Smooth muscle cell (in vitro differentiated cells): Measurements from ENCODE around the gene IGSF21. TPM values are rescaled to one million over a fixed set of nuclear protein-coding genes. Genes with fewer than 3 reads are reported as not detected.

Source experiments
- DNase-seq: peaks from one replicate; lab custom pipeline; 2025; ENCODE audit not compliant: unreplicated experiment; lab: John Stamatoyannopoulos, UW
- H2AFZ ChIP-seq: fragments of 200-600 bp; sonication (generic); 2 replicates; pipeline ENCODE4 v1.6.0; 2016; ENCODE audit warnings: antibody characterized with exemption, low read depth, mild to moderate bottlenecking
- H3F3A ChIP-seq: fragments of 200-600 bp; sonication (generic); 2 replicates; pipeline ENCODE4 v1.6.0; 2017; ENCODE audit warnings: antibody characterized with exemption, low read depth
- H3K27ac ChIP-seq: fragments of 200-600 bp; sonication (generic); 2 replicates; pipeline ENCODE4 v1.5.1; 2016; ENCODE audit warnings: low read depth, mild to moderate bottlenecking
- H3K27me3 ChIP-seq: fragments of 200-600 bp; sonication (generic); 2 replicates; pipeline ENCODE4 v1.6.1; 2016; ENCODE audit warnings: low read depth, mild to moderate bottlenecking
- H3K36me3 ChIP-seq: fragments of 200-600 bp; sonication (generic); 2 replicates; pipeline ENCODE4 v1.5.1; 2016; ENCODE audit warnings: low read depth
- H3K4me1 ChIP-seq: fragments of 200-600 bp; sonication (generic); 2 replicates; pipeline ENCODE4 v1.5.1; 2016; ENCODE audit warnings: low read depth
- H3K4me2 ChIP-seq: fragments of 200-600 bp; sonication (generic); 2 replicates; pipeline ENCODE4 v1.6.0; 2016; ENCODE audit warnings: mild to moderate bottlenecking
- H3K4me3 ChIP-seq: fragments of 200-600 bp; sonication (generic); 2 replicates; pipeline ENCODE4 v1.5.1; 2016; ENCODE audit warnings: mild to moderate bottlenecking
- H3K79me2 ChIP-seq: fragments of 200-600 bp; sonication (generic); 2 replicates; pipeline ENCODE4 v1.6.0; 2016; ENCODE audit warnings: low read depth, mild to moderate bottlenecking
- H3K9ac ChIP-seq: fragments of 200-600 bp; sonication (generic); 2 replicates; pipeline ENCODE4 v1.6.0; 2016; ENCODE audit warnings: low read depth
- H3K9me3 ChIP-seq: fragments of 200-600 bp; sonication (generic); replicated peaks from 2 replicates; pipeline ENCODE4 v1.5.1; 2016; ENCODE audit warnings: low read depth
- H4K20me1 ChIP-seq: fragments of 200-600 bp; sonication (generic); 2 replicates; pipeline ENCODE4 v1.6.0; 2016; ENCODE audit warnings: low read depth
- CTCF ChIP-seq: fragments of 200-600 bp; sonication (generic); IDR thresholded peaks from 2 replicates; pipeline ENCODE4 v1.5.1; 2017; ENCODE audit warnings: borderline replicate concordance, mild to moderate bottlenecking, antibody characterized with exemption; ENCODE audit not compliant: insufficient read depth, poor library complexity, severe bottlenecking
- WGBS: methylation state at CpG from one replicate; pipeline ENCODE4 v1.1.7; 2016; ENCODE audit warnings: low lambda C conversion rate; 5-methylcytosine and 5-hydroxymethylcytosine counted together
- polyA plus RNA-seq: library from polyadenylated mRNA; unstranded; fragments of >200 nt; fragmentation: Nextera tagmentation; extraction: Ambion mirVana; gene quantifications from 2 replicates; pipeline ENCODE4 v1.2.1, GENCODE V29; 2016
- total RNA-seq: library from RNA; depleted of rRNA; stranded (reverse); fragments of >200 nt; gene quantifications from 2 replicates; pipeline ENCODE4 v1.2.3, GENCODE V29; 2014

The IGSF21 gene
- total and polyA plus RNA-seq, 2 experiments from 2014 or later, result not detected

DNA sequence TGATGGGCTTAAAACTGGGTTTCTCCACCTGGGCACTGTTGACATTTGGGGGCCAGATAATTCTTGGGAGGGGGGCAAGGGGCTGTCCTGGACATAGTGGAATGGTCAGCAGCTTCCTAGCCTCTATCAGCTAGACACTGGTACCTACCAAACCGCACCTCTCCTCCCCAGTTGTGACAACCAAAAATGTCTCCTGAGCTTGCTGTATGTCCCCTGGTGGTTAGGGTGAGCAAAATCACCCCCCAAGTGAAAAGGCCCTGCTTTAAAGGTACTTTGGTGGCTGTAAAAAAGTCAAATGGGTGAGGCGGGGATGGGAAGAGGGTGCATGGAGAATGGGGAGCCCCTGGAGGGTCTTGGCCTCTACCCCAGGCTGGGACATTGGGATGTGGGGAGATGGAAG lies 182.0 kb downstream of the IGSF21 start:
- H4K20me1 ChIP-seq, result no peaks in the 10 kb centered on the region
- no peaks in the 10 kb centered on the region for H3K79me2 ChIP-seq
- 93% methylated on average over 2 of the region's 2 CpGs for WGBS
- no peak for TF ChIP-seq CTCF
- H3K27me3 ChIP-seq, result peaks cover 29% of the 10 kb centered on the region
- H3K27ac ChIP-seq, result no peak overlapping the region
- H3F3A ChIP-seq, result no peaks in the 10 kb centered on the region
- H3K36me3 ChIP-seq, result no peaks in the 10 kb centered on the region
- peaks cover 16% of the 10 kb centered on the region for H3K4me1 ChIP-seq
- no peak overlapping the region for H3K9ac ChIP-seq
- no peaks in the 10 kb centered on the region for H3K9me3 ChIP-seq
- no peak for DNase-seq
- no peak overlapping the region for H3K4me3 ChIP-seq
- H2AFZ ChIP-seq, result no peak overlapping the region
- no peak overlapping the region for H3K4me2 ChIP-seq

GRCh38 chr1:18290740-18291412 lies 183.3 kb downstream of the IGSF21 start:
- Histone ChIP-seq H3K9ac (no peak overlapping the region), H3K79me2 (no peaks in the 10 kb centered on the region), H4K20me1 (no peaks in the 10 kb centered on the region), H2AFZ (no peak overlapping the region), H3K4me1 (peaks cover 8% of the 10 kb centered on the region), H3K27me3 (peaks cover 35% of the 10 kb centered on the region), H3K9me3 (no peaks in the 10 kb centered on the region), H3K36me3 (no peaks in the 10 kb centered on the region), H3K4me2 (no peak overlapping the region), H3F3A (no peaks in the 10 kb centered on the region), H3K27ac (no peak overlapping the region), H3K4me3 (no peak overlapping the region)
- TF ChIP-seq CTCF, result no peak
- DNase-seq, result no peak
- WGBS, result 83% methylated on average over 27 of the region's 27 CpGs

DNA sequence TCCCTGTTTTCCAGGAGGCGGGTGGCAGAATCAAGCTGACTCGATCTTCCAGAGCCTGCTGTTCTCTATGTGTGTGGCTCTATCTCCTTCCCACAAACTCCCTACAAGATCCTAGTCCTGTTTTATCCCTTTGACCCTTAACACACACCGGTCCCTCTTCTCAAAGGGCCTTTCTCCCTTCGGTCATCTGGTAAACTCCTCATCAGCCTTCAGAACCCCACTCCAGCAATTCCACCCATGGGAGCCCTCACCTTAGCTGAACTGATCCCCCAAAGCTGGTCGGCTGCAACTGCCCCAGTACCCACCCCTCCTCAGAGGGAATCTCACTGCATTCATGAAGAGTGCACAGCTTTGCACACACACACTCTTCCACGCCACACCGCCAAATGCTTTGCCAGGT lies 184.9 kb downstream of the IGSF21 start:
- Histone ChIP-seq H3K36me3 (no peaks in the 10 kb centered on the region), H4K20me1 (no peaks in the 10 kb centered on the region), H3K79me2 (no peaks in the 10 kb centered on the region), H3F3A (no peaks in the 10 kb centered on the region), H3K4me1 (peaks cover 8% of the 10 kb centered on the region), H3K4me2 (no peak overlapping the region), H2AFZ (no peak overlapping the region), H3K4me3 (no peak overlapping the region), H3K27me3 (peaks cover 39% of the 10 kb centered on the region), H3K27ac (no peak overlapping the region), H3K9ac (no peak overlapping the region), H3K9me3 (no peaks in the 10 kb centered on the region)
- DNase-seq, result no peak
- 92% methylated on average over 7 of the region's 7 CpGs for WGBS
- TF ChIP-seq CTCF, result no peak

DNA sequence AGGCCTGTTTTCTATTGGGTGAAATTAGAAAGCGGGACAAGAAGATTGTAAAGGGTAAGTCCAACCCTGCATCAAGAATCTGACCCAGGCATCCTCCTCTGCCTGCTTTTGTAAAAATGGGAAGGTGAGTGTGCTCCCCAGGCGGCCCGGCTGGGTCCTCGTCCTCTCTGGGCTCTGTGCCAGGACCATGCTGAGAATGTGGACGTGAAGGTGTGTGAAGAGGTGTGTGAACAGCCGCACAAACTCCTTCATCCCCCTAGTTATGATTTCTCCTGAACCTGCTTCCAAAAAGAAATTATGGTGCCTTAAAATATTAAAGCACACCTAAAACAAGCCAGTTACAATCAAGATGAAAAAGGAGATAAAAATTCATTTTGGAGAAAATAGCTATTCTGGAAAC lies 185.7 kb downstream of the IGSF21 start:
- no peak for DNase-seq
- Histone ChIP-seq H3F3A (no peaks in the 10 kb centered on the region), H3K36me3 (no peaks in the 10 kb centered on the region), H3K9ac (no peak overlapping the region), H3K9me3 (no peaks in the 10 kb centered on the region), H3K27me3 (peaks cover 47% of the 10 kb centered on the region), H3K4me3 (no peak overlapping the region), H4K20me1 (no peaks in the 10 kb centered on the region), H2AFZ (no peak overlapping the region), H3K27ac (no peak overlapping the region), H3K4me1 (peaks cover 8% of the 10 kb centered on the region), H3K4me2 (no peak overlapping the region), H3K79me2 (no peaks in the 10 kb centered on the region)
- WGBS, result 92% methylated on average over 6 of the region's 6 CpGs
- no peak for TF ChIP-seq CTCF
